H1 (cell line): Measurements from ENCODE around the gene MOV10L1. TPM values are rescaled to one million over a fixed set of nuclear protein-coding genes. Genes with fewer than 3 reads are reported as not detected.

ENCODE experiments used
- CTCF ChIA-PET: fragments of 300-600 bp; sonication (Branson Sonifier 250); formaldehyde crosslinking; loops from one replicate; lab custom pipeline; 2021; ENCODE audit not compliant: partially characterized antibody; lab: Charles Lee
- POLR2A ChIA-PET: fragments of 300-600 bp; sonication (Branson Sonifier 250); formaldehyde crosslinking; loops from one replicate; lab custom pipeline; 2021; ENCODE audit warnings: inconsistent platforms; ENCODE audit not compliant: partially characterized antibody; lab: Charles Lee
- DNase-seq, 2 experiments: peaks; one replicate each; pipeline versions ENCODE4 v3.0.0 to v3.0.0-alpha.2; 2010 to 2022; ENCODE audit warnings: low spot score in 2 of 2, low read depth in 1 of 2, mixed read lengths in 1 of 2
- FAIRE-seq: peaks from 2 replicates; lab custom pipeline; 2011; peaks lifted over from hg19 to GRCh38; lab: Jason Lieb, UNC
- H2AFZ ChIP-seq: 2 replicates; pipeline ENCODE4 v1.8.1; 2012; ENCODE audit warnings: low read length, inconsistent platforms
- H2AK5ac ChIP-seq: 2 replicates; pipeline ENCODE4 v1.6.1; 2013; ENCODE audit warnings: low read depth, low read length
- H2BK120ac ChIP-seq: replicated peaks from 2 replicates; pipeline ENCODE3; 2013; ENCODE audit warnings: low read depth, low read length, inconsistent platforms
- H2BK12ac ChIP-seq: 2 replicates; pipeline ENCODE4 v1.6.1; 2013; ENCODE audit warnings: low read depth, low read length
- H2BK15ac ChIP-seq: 2 replicates; pipeline ENCODE4 v1.6.1; 2013; ENCODE audit warnings: low read length
- H2BK20ac ChIP-seq: 2 replicates; pipeline ENCODE4 v1.6.1; 2013; ENCODE audit warnings: low read length
- H2BK5ac ChIP-seq: 2 replicates; pipeline ENCODE4 v1.6.1; 2013; ENCODE audit warnings: low read depth, low read length
- H3K14ac ChIP-seq: 2 replicates; pipeline ENCODE4 v1.6.1; 2013; ENCODE audit warnings: inconsistent platforms; ENCODE audit not compliant: insufficient read length
- H3K18ac ChIP-seq: 2 replicates; pipeline ENCODE4 v1.6.1; 2013; ENCODE audit warnings: low read length; ENCODE audit errors: extremely low read depth
- H3K23ac ChIP-seq: 2 replicates; pipeline ENCODE4 v1.6.1; 2013; ENCODE audit warnings: inconsistent platforms; ENCODE audit not compliant: insufficient read length
- H3K23me2 ChIP-seq: 2 replicates; pipeline ENCODE4 v1.6.1; 2013; ENCODE audit warnings: low read depth, low read length
- H3K27ac ChIP-seq: 2 replicates; pipeline ENCODE4 v1.6.1; 2011; ENCODE audit warnings: low read depth, low read length, inconsistent platforms
- H3K27me3 ChIP-seq, 4 experiments: replicated peaks in 1 of 4; 1 replicate in 1 of 4; 2 replicates in 3 of 4; pipeline versions ENCODE4 v1.6.1 to v1.8.1; 2011 to 2013; ENCODE audit warnings: low read length in 3 of 4, mild to moderate bottlenecking in 3 of 4, inconsistent platforms in 2 of 4, mixed read lengths in 2 of 4, moderate library complexity in 1 of 4; ENCODE audit not compliant: control insufficient read depth in 3 of 4, insufficient read depth in 3 of 4; ENCODE audit errors: extremely low read depth in 1 of 4
- H3K36me3 ChIP-seq, 4 experiments: 2 replicates each; pipeline versions ENCODE4 v1.6.1 to v1.8.1; 2011 to 2013; ENCODE audit warnings: mild to moderate bottlenecking in 4 of 4, low read length in 3 of 4, moderate library complexity in 2 of 4, control low read depth in 1 of 4, inconsistent platforms in 1 of 4; ENCODE audit not compliant: insufficient read depth in 4 of 4, control insufficient read depth in 2 of 4
- H3K4ac ChIP-seq: replicated peaks from 2 replicates; pipeline ENCODE3; 2013; ENCODE audit warnings: low read length, low read depth, mixed read lengths, inconsistent platforms; ENCODE audit not compliant: insufficient read length
- H3K4me1 ChIP-seq, 4 experiments: replicated peaks in 1 of 4; 1 replicate in 1 of 4; 2 replicates in 3 of 4; pipeline versions ENCODE4 v1.6.1 to v1.8.1; 2011 to 2013; ENCODE audit warnings: low read length in 3 of 4, inconsistent platforms in 2 of 4, mixed read lengths in 1 of 4; ENCODE audit not compliant: insufficient read depth in 4 of 4, control insufficient read depth in 3 of 4
- H3K4me2 ChIP-seq, 2 experiments: 2 replicates each; pipeline versions ENCODE4 v1.6.1 to v1.8.1; 2011 to 2013; ENCODE audit warnings: low read depth in 2 of 2, low read length in 2 of 2, control low read depth in 1 of 2, inconsistent platforms in 1 of 2, mild to moderate bottlenecking in 1 of 2; ENCODE audit not compliant: insufficient read depth in 1 of 2
- H3K4me3 ChIP-seq, 4 experiments: fragments of 200-600, 300-600 bp in 1 of 4; sonication (generic), shearing (Covaris generic), sonication (Bioruptor Twin) in 1 of 4; 2 replicates each; pipeline versions ENCODE4 v1.5.1 to v1.8.1; 2011 to 2016; ENCODE audit warnings: low read length in 4 of 4, low read depth in 3 of 4, control low read depth in 2 of 4, inconsistent platforms in 2 of 4, mild to moderate bottlenecking in 2 of 4, mixed read lengths in 1 of 4, moderate library complexity in 1 of 4; ENCODE audit not compliant: insufficient read depth in 2 of 4; ENCODE audit errors: extremely low read depth in 1 of 4
- H3K56ac ChIP-seq: replicated peaks from 2 replicates; pipeline ENCODE3; 2013; ENCODE audit warnings: low read depth, mild to moderate bottlenecking, mixed read lengths, low read length, inconsistent platforms; ENCODE audit not compliant: insufficient read length
- H3K79me1 ChIP-seq: 2 replicates; pipeline ENCODE4 v1.6.1; 2013; ENCODE audit warnings: low read depth, low read length, control low read depth
- H3K79me2 ChIP-seq, 2 experiments: 2 replicates each; pipeline versions ENCODE4 v1.6.1 to v1.8.1; 2012 to 2013; ENCODE audit warnings: low read length in 2 of 2, mild to moderate bottlenecking in 2 of 2, inconsistent platforms in 1 of 2; ENCODE audit not compliant: insufficient read depth in 2 of 2, control insufficient read depth in 1 of 2
- H3K9ac ChIP-seq, 4 experiments: replicated peaks in 1 of 4; 1 replicate in 1 of 4; 2 replicates in 3 of 4; pipeline versions ENCODE4 v1.6.1 to v1.8.1; 2011 to 2013; ENCODE audit warnings: low read depth in 3 of 4, low read length in 3 of 4, control low read depth in 2 of 4, mild to moderate bottlenecking in 2 of 4, moderate library complexity in 2 of 4, inconsistent platforms in 1 of 4; ENCODE audit errors: extremely low read depth in 1 of 4
- H3K9me3 ChIP-seq, 2 experiments: 2 replicates each; pipeline versions ENCODE4 v1.6.1 to v1.8.1; 2012 to 2013; ENCODE audit warnings: mild to moderate bottlenecking in 2 of 2, moderate library complexity in 2 of 2, control low read depth in 1 of 2, inconsistent platforms in 1 of 2, low read depth in 1 of 2, low read length in 1 of 2, mixed read lengths in 1 of 2; ENCODE audit not compliant: insufficient read depth in 2 of 2
- H4K20me1 ChIP-seq, 2 experiments: replicated peaks in 1 of 2; 2 replicates each; pipeline versions ENCODE3 to v1.8.1; 2011 to 2013; ENCODE audit warnings: inconsistent platforms in 2 of 2, low read length in 2 of 2, mild to moderate bottlenecking in 1 of 2; ENCODE audit not compliant: insufficient read depth in 2 of 2, control insufficient read depth in 1 of 2
- H4K5ac ChIP-seq: 2 replicates; pipeline ENCODE4 v1.6.1; 2013; ENCODE audit warnings: low read length, low read depth, mixed read lengths, inconsistent platforms; ENCODE audit not compliant: insufficient read length
- H4K8ac ChIP-seq: 2 replicates; pipeline ENCODE4 v1.8.0; 2013; ENCODE audit warnings: mild to moderate bottlenecking, moderate library complexity, low read length, inconsistent platforms; ENCODE audit not compliant: insufficient read depth; ENCODE audit errors: extremely low read depth
- H4K91ac ChIP-seq: replicated peaks from 2 replicates; pipeline ENCODE3; 2013; ENCODE audit warnings: low read length, mixed read lengths, inconsistent platforms; ENCODE audit not compliant: insufficient read length
- BCL11A ChIP-seq, 2 experiments: IDR thresholded peaks; one replicate each; pipeline ENCODE4 v1.6.1; 2011; ENCODE audit warnings: low read depth in 2 of 2, low read length in 2 of 2, mild to moderate bottlenecking in 2 of 2
- JUN ChIP-seq: IDR thresholded peaks from 2 replicates; pipeline ENCODE4 v1.6.1; 2011; ENCODE audit warnings: low read depth, mild to moderate bottlenecking, improper control_type of control experiment, low read length
- KDM1A ChIP-seq: fragments of 200-600, 300-600 bp; sonication (generic); IDR thresholded peaks from 2 replicates; pipeline ENCODE4 v1.7.1; 2016; ENCODE audit warnings: mild to moderate bottlenecking, low read length, borderline replicate concordance
- RXRA ChIP-seq: IDR thresholded peaks from 2 replicates; pipeline ENCODE4 v1.6.1; 2011; ENCODE audit warnings: low read depth, mild to moderate bottlenecking, low read length, moderate library complexity; ENCODE audit not compliant: insufficient read depth
- SIX5 ChIP-seq: IDR thresholded peaks from 2 replicates; pipeline ENCODE4 v1.6.1; 2011; ENCODE audit warnings: mild to moderate bottlenecking, low read depth, low read length
- TBP ChIP-seq: IDR thresholded peaks from 2 replicates; pipeline ENCODE4 v1.6.1; 2011; ENCODE audit warnings: low read depth, low read length, improper control_type of control experiment
- WGBS, 2 experiments: shearing (Covaris generic) in 1 of 2; methylation state at CpG; one replicate each; pipeline versions ENCODE4 v1.1.6 to v1.1.7; 2013 to 2015; ENCODE audit warnings: low lambda C conversion rate in 2 of 2, mixed read lengths in 2 of 2, inconsistent platforms in 1 of 2, low coverage in 1 of 2, missing lambda C conversion rate in 1 of 2; ENCODE audit not compliant: insufficient replicate concordance in 2 of 2, insufficient coverage in 1 of 2, insufficient read length in 1 of 2; ENCODE audit errors: extremely low coverage in 1 of 2, missing lambda C conversion rate in 1 of 2; 5-methylcytosine and 5-hydroxymethylcytosine counted together
- polyA plus RNA-seq, 7 experiments: library from polyadenylated mRNA; depleted of rRNA in 3 of 7; stranded (reverse) in 5 of 7; unstranded in 2 of 7; fragments of >200 nt in 5 of 7; fragments of 200-250 nt in 2 of 7; gene quantifications; 1 replicate in 5 of 7; 2 replicates in 1 of 7; 4 replicates in 1 of 7; pipeline versions ENCODE4 v1.2.1 to v1.2.3, GENCODE V29; 2011 to 2013; ENCODE audit warnings: missing spikeins in 2 of 7, mixed read lengths in 2 of 7
- total RNA-seq: library from RNA; stranded (reverse); fragmentation: NEBNext Ultra II Directional; extraction: Animal tissue kit (Norgen Biotek cat#: 25700); gene quantifications from 2 replicates; pipeline ENCODE4 v1.2.1, GENCODE V29; 2021
- TF ChIP-seq, protein P1 (sequence below): IDR thresholded peaks from 2 replicates; pipeline ENCODE4 v1.6.1; 2011; ENCODE audit warnings: low read length, improper control_type of control experiment

Gene MOV10L1
- total and polyA plus RNA-seq, 2 of the 8 experiments (the other 6 are each of a cell fraction or from before 2014, with no cell fraction given): 0.32 TPM; not detected in 1

DNA sequence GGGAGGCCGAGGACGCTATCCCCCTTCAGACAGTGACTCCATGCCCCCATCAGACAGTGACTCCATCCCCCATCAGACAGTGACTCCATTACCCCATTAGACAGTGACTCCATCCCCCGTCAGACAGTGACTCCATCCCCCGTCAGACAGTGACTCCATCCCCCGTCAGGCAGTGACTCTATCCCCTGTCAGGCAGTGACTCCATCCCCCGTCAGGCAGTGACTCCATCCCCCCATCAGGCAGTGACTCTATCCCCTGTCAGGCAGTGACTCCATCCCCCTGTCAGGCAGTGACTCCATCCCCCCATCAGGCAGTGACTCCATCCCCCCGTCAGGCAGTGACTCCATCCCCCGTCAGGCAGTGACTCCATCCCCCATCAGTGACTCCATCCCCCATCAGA, 22.6 kb upstream of the MOV10L1 start:
- H3K4me2 ChIP-seq: no peak overlapping the region
- no peak overlapping the region for H2BK15ac ChIP-seq
- no peaks in the 10 kb centered on the region for H3K79me2 ChIP-seq
- no peak overlapping the region for H3K9ac ChIP-seq
- no peak overlapping the region for H3K14ac ChIP-seq
- no peak overlapping the region for H4K91ac ChIP-seq
- no peak overlapping the region for H3K27ac ChIP-seq
- no peak for DNase-seq
- H3K4me3 ChIP-seq: no peak overlapping the region
- no peaks in the 10 kb centered on the region for H4K20me1 ChIP-seq
- H2BK120ac ChIP-seq: no peak overlapping the region
- H2BK5ac ChIP-seq: no peak overlapping the region
- H3K79me1 ChIP-seq: no peaks in the 10 kb centered on the region
- H3K56ac ChIP-seq: no peak overlapping the region
- 86% methylated on average over 2 of the region's 8 CpGs; no CpG with 5 or more reads in 1 of the 2 experiments for WGBS, 2 experiments
- H3K9me3 ChIP-seq: no peaks in the 10 kb centered on the region
- H3K4me1 ChIP-seq: no peaks in the 10 kb centered on the region
- no peak for FAIRE-seq
- H2BK20ac ChIP-seq: no peak overlapping the region
- no peaks in the 10 kb centered on the region for H3K36me3 ChIP-seq
- ChIA-PET CTCF (interaction anchor here (1.2 kb wide), 1 partner anchor 48 kb away, joined by 4 read pairs; no protein-coding TSS in a partner anchor), POLR2A (no interaction called here)
- no peak overlapping the region for H2BK12ac ChIP-seq
- no peaks in the 10 kb centered on the region for H3K23me2 ChIP-seq
- H4K5ac ChIP-seq: no peak overlapping the region
- H2AK5ac ChIP-seq: no peak overlapping the region
- H3K4ac ChIP-seq: no peak overlapping the region
- H3K23ac ChIP-seq: no peak overlapping the region
- no peak overlapping the region for H4K8ac ChIP-seq
- TF ChIP-seq, protein P1, sequence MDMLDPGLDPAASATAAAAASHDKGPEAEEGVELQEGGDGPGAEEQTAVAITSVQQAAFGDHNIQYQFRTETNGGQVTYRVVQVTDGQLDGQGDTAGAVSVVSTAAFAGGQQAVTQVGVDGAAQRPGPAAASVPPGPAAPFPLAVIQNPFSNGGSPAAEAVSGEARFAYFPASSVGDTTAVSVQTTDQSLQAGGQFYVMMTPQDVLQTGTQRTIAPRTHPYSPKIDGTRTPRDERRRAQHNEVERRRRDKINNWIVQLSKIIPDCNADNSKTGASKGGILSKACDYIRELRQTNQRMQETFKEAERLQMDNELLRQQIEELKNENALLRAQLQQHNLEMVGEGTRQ: no peak
- TF ChIP-seq TBP (no peak), JUN (no peak), RXRA (no peak), SIX5 (no peak), BCL11A (IDR thresholded peaks at IDR 0.05; ENCODE audit: low read depth in 2 of 2, low read length in 2 of 2) (no peak), KDM1A (peak; percentile 14; the same call in 1 of the 2 replicates)
- TF ChIP-seq, all 59 proteins: peak for 1
- no peak overlapping the region for H3K18ac ChIP-seq
- no peaks in the 10 kb centered on the region for H3K27me3 ChIP-seq
- H2AFZ ChIP-seq: no peak overlapping the region
